Right lobe of liver (tissue), 4 donors: ENCODE results near the gene C10orf67.

Source experiments
- CTCF ChIP-seq, 4 donors: fragments of 200-600 bp in 3 of 4; fragments of 450-650 bp in 1 of 4; IDR thresholded peaks; one replicate each; pipeline versions ENCODE4 v1.5.1 to v1.8.0; 2016 to 2022; ENCODE audit warnings: antibody characterized with exemption in 4 of 4, mild to moderate bottlenecking in 2 of 4
- POLR2A ChIP-seq: fragments of 450-650 bp; IDR thresholded peaks from one replicate; pipeline ENCODE4 v1.6.1; 2017; ENCODE audit warnings: antibody characterized with exemption, mild to moderate bottlenecking
- donor health status: DM: no; HTN: no; CAD: no.
- donor health status: DM: no; HTN: no; CAD: no.
- donor health status: DM: no; HTN: yes; CAD: no.

- no peak for TF ChIP-seq CTCF (IDR thresholded peaks at IDR 0.05)
- TF ChIP-seq POLR2A, result no peak
Measured at GRCh38 chr10:23319835-23320234, 24.8 kb downstream of the C10orf67 start.
